ENCODE measurements around the gene APBA1. TPM values are rescaled to one million over a fixed set of nuclear protein-coding genes. Genes with fewer than 3 reads are reported as not detected.

Gene APBA1
- total RNA-seq, 8 experiments from 2014 or later = 0.73 to 30.5 (median 15.7) TPM

GRCh38 chr9:69470186-69470977, 201.8 kb downstream of the APBA1 start:
- no peak for ATAC-seq (replicated peaks in 6 of 8)
- no peak overlapping the region for H3K27ac ChIP-seq
- 61 to 100% (median 92%) methylated on average over 1 to 6 of the region's 9 CpGs for WGBS, 10 experiments
- in situ Hi-C loops (cut with MboI; ENCODE audit: low pct_unique_long_range_greater_than_20kb in 2 of 9, low sequenced_read_pairs in 9 of 9, unreplicated experiment in 9 of 9) = no loop called here
- peaks cover 0 to 3% of the 10 kb centered on the region in 2 donors for H3K4me1 ChIP-seq (replicated peaks in 1 of 2)
- no peak overlapping the region for H3K4me3 ChIP-seq

GRCh38 chr9:69469136-69469535, 203.0 kb downstream of the APBA1 start:
- peaks cover 0 to 3% of the 10 kb centered on the region in 2 donors for H3K4me1 ChIP-seq (replicated peaks in 1 of 2)
- ATAC-seq (replicated peaks in 6 of 8) = no peak
- no peak overlapping the region for H3K27ac ChIP-seq
- in situ Hi-C loops (cut with MboI; ENCODE audit: low pct_unique_long_range_greater_than_20kb in 2 of 9, low sequenced_read_pairs in 9 of 9, unreplicated experiment in 9 of 9) = no loop called here
- no peak overlapping the region for H3K4me3 ChIP-seq

- ATAC-seq (replicated peaks in 6 of 8) = no peak
- WGBS, 10 experiments = 22 to 100% (median 100%) methylated on average over 1 of the region's 1 CpG; no CpG with 5 or more reads in 3 of the 10 experiments
- in situ Hi-C loops (cut with MboI; ENCODE audit: low pct_unique_long_range_greater_than_20kb in 2 of 9, low sequenced_read_pairs in 9 of 9, unreplicated experiment in 9 of 9) = no loop called here
Measured at GRCh38 chr9:69468380-69468779, 203.8 kb downstream of the APBA1 start.

GRCh38 chr9:69466151-69466550, 206.0 kb downstream of the APBA1 start:
- Histone ChIP-seq H3K4me1 (replicated peaks in 1 of 2) (peaks cover 5 to 9% of the 10 kb centered on the region in 2 donors), H3K27ac (no peak overlapping the region), H3K4me3 (no peak overlapping the region)
- 87 to 93% (median 92%) methylated on average over 2 to 7 of the region's 8 CpGs; no CpG with 5 or more reads in 5 of the 10 experiments for WGBS, 10 experiments
- no peak for ATAC-seq (replicated peaks in 6 of 8)
- in situ Hi-C loops (cut with MboI; ENCODE audit: low pct_unique_long_range_greater_than_20kb in 2 of 9, low sequenced_read_pairs in 9 of 9, unreplicated experiment in 9 of 9) = no loop called here

More at GRCh38 chr9:69468380-69468779, 203.8 kb downstream of the APBA1 start:
- H3K4me3 ChIP-seq = no peak overlapping the region
- H3K4me1 ChIP-seq (replicated peaks in 1 of 2) = peaks cover 3 to 6% of the 10 kb centered on the region in 2 donors
- H3K27ac ChIP-seq = no peak overlapping the region

GRCh38 chr9:69465473-69465872, 206.7 kb downstream of the APBA1 start:
- H3K4me1 ChIP-seq (replicated peaks in 1 of 2) = peaks cover 5 to 9% of the 10 kb centered on the region in 2 donors
- no peak overlapping the region for H3K4me3 ChIP-seq
- 17 to 100% (median 73%) methylated on average over 1 to 2 of the region's 3 CpGs; no CpG with 5 or more reads in 2 of the 10 experiments for WGBS, 10 experiments
- in situ Hi-C loops (cut with MboI; ENCODE audit: low pct_unique_long_range_greater_than_20kb in 2 of 9, low sequenced_read_pairs in 9 of 9, unreplicated experiment in 9 of 9) = no loop called here
- H3K27ac ChIP-seq = no peak overlapping the region
- no peak for ATAC-seq (replicated peaks in 6 of 8)

GRCh38 chr9:69463497-69464068, 208.6 kb downstream of the APBA1 start:
- H3K4me3 ChIP-seq = no peak overlapping the region
- in situ Hi-C loops (cut with MboI; ENCODE audit: low pct_unique_long_range_greater_than_20kb in 2 of 9, low sequenced_read_pairs in 9 of 9, unreplicated experiment in 9 of 9) = no loop called here
- no peak overlapping the region for H3K27ac ChIP-seq
- no peak for ATAC-seq (replicated peaks in 6 of 8)
- H3K4me1 ChIP-seq (replicated peaks in 1 of 2) = peaks cover 5 to 9% of the 10 kb centered on the region in 2 donors
- 8 to 95% (median 60%) methylated on average over 3 to 9 of the region's 11 CpGs; no CpG with 5 or more reads in 1 of the 10 experiments for WGBS, 10 experiments

- no peak for ATAC-seq (replicated peaks in 6 of 8)
- peaks cover 5 to 9% of the 10 kb centered on the region in 2 donors for H3K4me1 ChIP-seq (replicated peaks in 1 of 2)
- no peak overlapping the region for H3K4me3 ChIP-seq
- H3K27ac ChIP-seq = no peak overlapping the region
- 60 to 100% (median 86%) methylated on average over 2 to 4 of the region's 4 CpGs; no CpG with 5 or more reads in 2 of the 10 experiments for WGBS, 10 experiments
- in situ Hi-C loops (cut with MboI; ENCODE audit: low pct_unique_long_range_greater_than_20kb in 2 of 9, low sequenced_read_pairs in 9 of 9, unreplicated experiment in 9 of 9) = no loop called here
Measured at GRCh38 chr9:69462394-69462793, 209.8 kb downstream of the APBA1 start.

GRCh38 chr9:69461103-69461887, 210.9 kb downstream of the APBA1 start:
- 38 to 94% (median 64%) methylated on average over 3 to 6 of the region's 6 CpGs; no CpG with 5 or more reads in 4 of the 10 experiments for WGBS, 10 experiments
- Histone ChIP-seq H3K4me1 (replicated peaks in 1 of 2) (peaks cover 5 to 9% of the 10 kb centered on the region in 2 donors), H3K4me3 (no peak overlapping the region), H3K27ac (no peak overlapping the region)
- ATAC-seq (replicated peaks in 6 of 8) = no peak
- in situ Hi-C loops (cut with MboI; ENCODE audit: low pct_unique_long_range_greater_than_20kb in 2 of 9, low sequenced_read_pairs in 9 of 9, unreplicated experiment in 9 of 9) = no loop called here

GRCh38 chr9:69460012-69460411, 212.2 kb downstream of the APBA1 start:
- H3K4me1 ChIP-seq (replicated peaks in 1 of 2) = peaks cover 5 to 9% of the 10 kb centered on the region in 2 donors
- ATAC-seq (replicated peaks in 6 of 8) = peak in 1 of 8 experiments; percentile 78
- no peak overlapping the region for H3K27ac ChIP-seq
- 7 to 97% (median 82%) methylated on average over 1 to 4 of the region's 5 CpGs; no CpG with 5 or more reads in 3 of the 10 experiments for WGBS, 10 experiments
- no peak overlapping the region for H3K4me3 ChIP-seq
- in situ Hi-C loops (cut with MboI; ENCODE audit: low pct_unique_long_range_greater_than_20kb in 2 of 9, low sequenced_read_pairs in 9 of 9, unreplicated experiment in 9 of 9) = no loop called here

GRCh38 chr9:69458176-69458575, 214.0 kb downstream of the APBA1 start:
- H3K4me1 ChIP-seq (replicated peaks in 1 of 2) = peaks cover 1 to 2% of the 10 kb centered on the region in 2 donors
- H3K4me3 ChIP-seq = no peak overlapping the region
- WGBS, 10 experiments = 72 to 100% (median 92%) methylated on average over 1 to 3 of the region's 3 CpGs; no CpG with 5 or more reads in 1 of the 10 experiments
- in situ Hi-C loops (cut with MboI; ENCODE audit: low pct_unique_long_range_greater_than_20kb in 2 of 9, low sequenced_read_pairs in 9 of 9, unreplicated experiment in 9 of 9) = no loop called here
- no peak overlapping the region for H3K27ac ChIP-seq
- no peak for ATAC-seq (replicated peaks in 6 of 8)

GRCh38 chr9:69456201-69456600, 216.0 kb downstream of the APBA1 start:
- Histone ChIP-seq H3K27ac (no peak overlapping the region), H3K4me3 (no peak overlapping the region), H3K4me1 (replicated peaks in 1 of 2) (no peaks in the 10 kb centered on the region)
- in situ Hi-C loops (cut with MboI; ENCODE audit: low pct_unique_long_range_greater_than_20kb in 2 of 9, low sequenced_read_pairs in 9 of 9, unreplicated experiment in 9 of 9) = no loop called here
- 75 to 100% (median 94%) methylated on average over 1 to 13 of the region's 15 CpGs for WGBS, 10 experiments
- ATAC-seq (replicated peaks in 6 of 8) = no peak

GRCh38 chr9:69455311-69455710, 216.9 kb downstream of the APBA1 start:
- ATAC-seq (replicated peaks in 6 of 8) = peak in 1 of 8 experiments; percentile 31
- in situ Hi-C loops (cut with MboI; ENCODE audit: low pct_unique_long_range_greater_than_20kb in 2 of 9, low sequenced_read_pairs in 9 of 9, unreplicated experiment in 9 of 9) = no loop called here
- no peaks in the 10 kb centered on the region for H3K4me1 ChIP-seq (replicated peaks in 1 of 2)
- H3K27ac ChIP-seq = no peak overlapping the region
- WGBS, 10 experiments = 60 to 94% methylated on average over 1 to 2 of the region's 2 CpGs; no CpG with 5 or more reads in 8 of the 10 experiments
- no peak overlapping the region for H3K4me3 ChIP-seq

- no peaks in the 10 kb centered on the region for H3K4me1 ChIP-seq (replicated peaks in 1 of 2)
- H3K4me3 ChIP-seq = no peak overlapping the region
- in situ Hi-C loops (cut with MboI; ENCODE audit: low pct_unique_long_range_greater_than_20kb in 2 of 9, low sequenced_read_pairs in 9 of 9, unreplicated experiment in 9 of 9) = no loop called here
- WGBS, 10 experiments = 29 to 43% (median 40%) methylated on average over 1 to 2 of the region's 2 CpGs; no CpG with 5 or more reads in 7 of the 10 experiments
- no peak for ATAC-seq (replicated peaks in 6 of 8)
- H3K27ac ChIP-seq = no peak overlapping the region
Measured at GRCh38 chr9:69454321-69454720, 217.8 kb downstream of the APBA1 start.

Data from motor neuron (in vitro differentiated cells).